ENCODE results near the gene PTGDS.

PTGDS gene

GRCh38 chr9:136957901-136958300 lies 19.4 kb upstream of the PTGDS start:
- no peak for DNase-seq (ENCODE audit: low read depth)

GRCh38 chr9:136958473-136958872 lies 18.8 kb upstream of the PTGDS start:
- no peak for DNase-seq (ENCODE audit: low read depth)

GRCh38 chr9:136958898-136959850 lies 18.1 kb upstream of the PTGDS start:
- no peak for DNase-seq (ENCODE audit: low read depth)

GRCh38 chr9:136960212-136960937 lies 16.9 kb upstream of the PTGDS start:
- no peak for DNase-seq (ENCODE audit: low read depth)

GRCh38 chr9:136960938-136961275 lies 16.4 kb upstream of the PTGDS start:
- no peak for DNase-seq (ENCODE audit: low read depth)

- no peak for DNase-seq (ENCODE audit: low read depth)
Observed at GRCh38 chr9:136961279-136962065, 15.8 kb upstream of the PTGDS start.

- no peak for DNase-seq (ENCODE audit: low read depth)
Observed at GRCh38 chr9:136962163-136962562, 15.1 kb upstream of the PTGDS start.

- DNase-seq (ENCODE audit: low read depth), result no peak
Observed at GRCh38 chr9:136962701-136963248, 14.5 kb upstream of the PTGDS start.

- DNase-seq (ENCODE audit: low read depth), result no peak
Observed at GRCh38 chr9:136963341-136963740, 14.0 kb upstream of the PTGDS start.

- DNase-seq (ENCODE audit: low read depth), result no peak
Observed at GRCh38 chr9:136963751-136964150, 13.6 kb upstream of the PTGDS start.

- no peak for DNase-seq (ENCODE audit: low read depth)
Observed at GRCh38 chr9:136964171-136964689, 13.1 kb upstream of the PTGDS start.

- no peak for DNase-seq (ENCODE audit: low read depth)
Observed at GRCh38 chr9:136964833-136965422, 12.4 kb upstream of the PTGDS start.

GRCh38 chr9:136965771-136966484 lies 11.4 kb upstream of the PTGDS start:
- no peak for DNase-seq (ENCODE audit: low read depth)

- DNase-seq (ENCODE audit: low read depth), result no peak
Observed at GRCh38 chr9:136968333-136969127, 8.8 kb upstream of the PTGDS start.

GRCh38 chr9:136969150-136969549 lies 8.2 kb upstream of the PTGDS start:
- DNase-seq (ENCODE audit: low read depth), result no peak

GRCh38 chr9:136969774-136970173 lies 7.5 kb upstream of the PTGDS start:
- no peak for DNase-seq (ENCODE audit: low read depth)

- DNase-seq (ENCODE audit: low read depth), result no peak
Observed at GRCh38 chr9:136970361-136970760, 6.9 kb upstream of the PTGDS start.

GRCh38 chr9:136971746-136972145 lies 5.6 kb upstream of the PTGDS start:
- DNase-seq (ENCODE audit: low read depth), result no peak

GRCh38 chr9:136972335-136972734 lies 5.0 kb upstream of the PTGDS start:
- no peak for DNase-seq (ENCODE audit: low read depth)

GRCh38 chr9:136972743-136973142 lies 4.6 kb upstream of the PTGDS start:
- DNase-seq (ENCODE audit: low read depth), result no peak

All from fibroblast of the conjunctiva (primary cell).